ENCODE data around the gene MACROD2.

The MACROD2 gene

GRCh38 chr20:15618110-15618509 is 1622.8 kb downstream of the MACROD2 start:
- no peak for DNase-seq (ENCODE audit: low read depth)
- no peak overlapping the region for H3K4me3 ChIP-seq (ENCODE audit: low read depth, low read length)
- TF ChIP-seq CTCF (IDR thresholded peaks at IDR 0.05; ENCODE audit: low read depth, low read length, missing control alignments): no peak
- in situ Hi-C loops (cut with HindIII; ENCODE audit: low sequenced_read_pairs): no loop called here

- no peak for TF ChIP-seq CTCF (IDR thresholded peaks at IDR 0.05; ENCODE audit: low read depth, low read length, missing control alignments)
- no peak overlapping the region for H3K4me3 ChIP-seq (ENCODE audit: low read depth, low read length)
- in situ Hi-C loops (cut with HindIII; ENCODE audit: low sequenced_read_pairs): no loop called here
- no peak for DNase-seq (ENCODE audit: low read depth)
Measured at GRCh38 chr20:15618912-15619311, 1623.6 kb downstream of the MACROD2 start.

GRCh38 chr20:15619341-15619740 is 1624.0 kb downstream of the MACROD2 start:
- no peak for DNase-seq (ENCODE audit: low read depth)
- in situ Hi-C loops (cut with HindIII; ENCODE audit: low sequenced_read_pairs): no loop called here
- H3K4me3 ChIP-seq (ENCODE audit: low read depth, low read length): no peak overlapping the region
- no peak for TF ChIP-seq CTCF (IDR thresholded peaks at IDR 0.05; ENCODE audit: low read depth, low read length, missing control alignments)

- TF ChIP-seq CTCF (IDR thresholded peaks at IDR 0.05; ENCODE audit: low read depth, low read length, missing control alignments): no peak
- no peak overlapping the region for H3K4me3 ChIP-seq (ENCODE audit: low read depth, low read length)
- in situ Hi-C loops (cut with HindIII; ENCODE audit: low sequenced_read_pairs): no loop called here
- DNase-seq (ENCODE audit: low read depth): no peak
Measured at GRCh38 chr20:15619816-15620215, 1624.5 kb downstream of the MACROD2 start.

- H3K4me3 ChIP-seq (ENCODE audit: low read depth, low read length): no peak overlapping the region
- in situ Hi-C loops (cut with HindIII; ENCODE audit: low sequenced_read_pairs): no loop called here
- no peak for TF ChIP-seq CTCF (IDR thresholded peaks at IDR 0.05; ENCODE audit: low read depth, low read length, missing control alignments)
- no peak for DNase-seq (ENCODE audit: low read depth)
Measured at GRCh38 chr20:15622368-15622767, 1627.1 kb downstream of the MACROD2 start.

- in situ Hi-C loops (cut with HindIII; ENCODE audit: low sequenced_read_pairs): no loop called here
- TF ChIP-seq CTCF (IDR thresholded peaks at IDR 0.05; ENCODE audit: low read depth, low read length, missing control alignments): no peak
- no peak for DNase-seq (ENCODE audit: low read depth)
- H3K4me3 ChIP-seq (ENCODE audit: low read depth, low read length): no peak overlapping the region
Measured at GRCh38 chr20:15623215-15623614, 1627.9 kb downstream of the MACROD2 start.

- in situ Hi-C loops (cut with HindIII; ENCODE audit: low sequenced_read_pairs): no loop called here
- no peak overlapping the region for H3K4me3 ChIP-seq (ENCODE audit: low read depth, low read length)
- no peak for DNase-seq (ENCODE audit: low read depth)
- no peak for TF ChIP-seq CTCF (IDR thresholded peaks at IDR 0.05; ENCODE audit: low read depth, low read length, missing control alignments)
Measured at GRCh38 chr20:15625981-15626380, 1630.7 kb downstream of the MACROD2 start.

Data from astrocyte of the cerebellum (primary cell).